ENCODE results near the gene DCANP1.
A peak's percentile ranks its signal among the peaks of the same experiment; 100 is the strongest.

- TF ChIP-seq CTCF (IDR thresholded peaks at IDR 0.05) (no peak), TEAD4 (CRISPR knock-in tag; IDR thresholded peaks at IDR 0.05) (no peak), MYBL2 (CRISPR knock-in tag; IDR thresholded peaks at IDR 0.05) (0 out of 2 replicates have a peak, but pooled peaks have one; percentile 2), IRF1 (CRISPR knock-in tag; IDR thresholded peaks at IDR 0.05) (no peak), ESRRA (CRISPR knock-in tag; IDR thresholded peaks at IDR 0.05; ENCODE audit: borderline replicate concordance) (no peak), MLX (CRISPR knock-in tag; IDR thresholded peaks at IDR 0.05) (no peak), CREB1 (CRISPR knock-in tag; IDR thresholded peaks at IDR 0.05) (0 out of 2 replicates have a peak, but pooled peaks have one; percentile 21), NR2C2 (CRISPR knock-in tag; IDR thresholded peaks at IDR 0.05) (no peak), KAT7 (CRISPR knock-in tag; IDR thresholded peaks at IDR 0.05; ENCODE audit: borderline replicate concordance) (no peak), ZNF317 (CRISPR knock-in tag; IDR thresholded peaks at IDR 0.05; ENCODE audit: borderline replicate concordance, low read depth) (no peak), FOXK1 (CRISPR knock-in tag; IDR thresholded peaks at IDR 0.05) (peak; percentile 62; the same call in 1 of the 2 replicates), SP1 (CRISPR knock-in tag; conservative IDR thresholded peaks at IDR 0.05) (peak; percentile 24)
Observed at GRCh38 chr5:135398855-135399793, 48.0 kb downstream of the DCANP1 start, which contains the start of gene MACROH2A1.

Data from WTC11 (cell line).